ENCODE data around the gene ONECUT3. TPM values are rescaled to one million over a fixed set of nuclear protein-coding genes. Genes with fewer than 3 reads are reported as not detected.
"Not testable (repeated sequence)": the region's sequence is repeated elsewhere in the genome, so short reads cannot be mapped to it uniquely, and the experiment has no call there.

Gene ONECUT3
- total RNA-seq, 2 experiments from 2014 or later: not detected

DNA sequence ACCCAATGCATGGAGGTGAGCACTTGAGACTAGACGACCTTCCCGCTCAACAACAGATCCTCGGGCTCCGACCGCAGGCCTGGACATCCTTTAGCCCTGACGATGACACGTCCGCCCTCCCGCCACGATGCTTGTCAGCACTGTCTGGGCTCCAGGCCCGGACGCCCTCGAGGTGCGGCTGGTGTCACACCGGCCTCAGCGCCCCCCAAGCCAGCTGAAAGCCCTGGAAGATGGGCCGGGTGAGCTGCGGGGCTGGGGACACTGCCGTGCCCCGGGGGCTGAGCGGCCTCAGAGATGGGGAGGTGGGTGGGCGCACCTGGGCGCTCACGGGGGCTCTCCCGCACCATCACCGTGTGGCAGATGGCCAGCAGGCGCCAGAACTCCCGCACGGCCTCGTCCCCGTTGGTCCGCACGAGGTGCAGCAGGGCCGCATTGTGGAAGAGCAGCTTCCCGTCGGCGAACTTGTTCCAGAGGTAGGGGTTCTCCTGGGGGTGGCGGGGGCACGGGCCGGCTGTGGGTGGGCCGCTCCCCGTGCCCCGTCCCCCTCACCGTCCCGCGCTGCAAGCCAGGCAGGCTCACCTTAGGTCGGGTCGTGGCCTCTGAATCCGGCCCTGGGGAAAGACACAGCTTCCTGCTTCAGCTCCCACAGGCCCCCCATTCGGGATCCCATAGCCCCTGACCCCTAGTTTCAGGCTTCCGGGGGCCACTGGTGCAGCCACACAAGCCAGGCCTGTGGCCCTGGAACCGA lies 43.3 kb downstream of the ONECUT3 start:
- H4K20me1 ChIP-seq (ENCODE audit: insufficient read depth, low read length): no peaks in the 10 kb centered on the region
- CTCF ChIA-PET (ENCODE audit: unreplicated experiment): no interaction called here
- no peaks in the 10 kb centered on the region for H3K36me3 ChIP-seq (ENCODE audit: insufficient read depth, low read length)
- H3K79me2 ChIP-seq (ENCODE audit: insufficient read depth, low read depth, low read length): no peaks in the 10 kb centered on the region
- no peak for DNase-seq (ENCODE audit: low spot score)
- no TSS peak for BruUV-seq (replicated peaks)
- H3K4me2 ChIP-seq (ENCODE audit: low read length): no peak overlapping the region
- no peaks in the 10 kb centered on the region for H3K4me1 ChIP-seq (ENCODE audit: insufficient read depth, low read length, poor library complexity, severe bottlenecking)
- no peaks in the 10 kb centered on the region for H3K9me2 ChIP-seq (ENCODE audit: insufficient read depth, low read length)
- no peak overlapping the region for H3K27ac ChIP-seq (ENCODE audit: low read depth, low read length, poor library complexity, severe bottlenecking)
- TF ChIP-seq, protein P1, sequence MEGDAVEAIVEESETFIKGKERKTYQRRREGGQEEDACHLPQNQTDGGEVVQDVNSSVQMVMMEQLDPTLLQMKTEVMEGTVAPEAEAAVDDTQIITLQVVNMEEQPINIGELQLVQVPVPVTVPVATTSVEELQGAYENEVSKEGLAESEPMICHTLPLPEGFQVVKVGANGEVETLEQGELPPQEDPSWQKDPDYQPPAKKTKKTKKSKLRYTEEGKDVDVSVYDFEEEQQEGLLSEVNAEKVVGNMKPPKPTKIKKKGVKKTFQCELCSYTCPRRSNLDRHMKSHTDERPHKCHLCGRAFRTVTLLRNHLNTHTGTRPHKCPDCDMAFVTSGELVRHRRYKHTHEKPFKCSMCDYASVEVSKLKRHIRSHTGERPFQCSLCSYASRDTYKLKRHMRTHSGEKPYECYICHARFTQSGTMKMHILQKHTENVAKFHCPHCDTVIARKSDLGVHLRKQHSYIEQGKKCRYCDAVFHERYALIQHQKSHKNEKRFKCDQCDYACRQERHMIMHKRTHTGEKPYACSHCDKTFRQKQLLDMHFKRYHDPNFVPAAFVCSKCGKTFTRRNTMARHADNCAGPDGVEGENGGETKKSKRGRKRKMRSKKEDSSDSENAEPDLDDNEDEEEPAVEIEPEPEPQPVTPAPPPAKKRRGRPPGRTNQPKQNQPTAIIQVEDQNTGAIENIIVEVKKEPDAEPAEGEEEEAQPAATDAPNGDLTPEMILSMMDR (conservative IDR thresholded peaks at IDR 0.05; ENCODE audit: low read length): no peak
- no peak for TF ChIP-seq EZH2phosphoT487 (IDR thresholded peaks at IDR 0.05; ENCODE audit: borderline replicate concordance, low read depth, low read length)
- no peak overlapping the region for H3K4me3 ChIP-seq (ENCODE audit: low read depth, low read length, poor library complexity, severe bottlenecking)
- H3K9me3 ChIP-seq (ENCODE audit: low read length): no peaks in the 10 kb centered on the region
- intact Hi-C loops (cut with micrococcal nuclease; ENCODE audit: unreplicated experiment): no loop called here
- no peak overlapping the region for H2AFZ ChIP-seq (ENCODE audit: low read length)
- POLR2A ChIA-PET: no interaction called here

DNA sequence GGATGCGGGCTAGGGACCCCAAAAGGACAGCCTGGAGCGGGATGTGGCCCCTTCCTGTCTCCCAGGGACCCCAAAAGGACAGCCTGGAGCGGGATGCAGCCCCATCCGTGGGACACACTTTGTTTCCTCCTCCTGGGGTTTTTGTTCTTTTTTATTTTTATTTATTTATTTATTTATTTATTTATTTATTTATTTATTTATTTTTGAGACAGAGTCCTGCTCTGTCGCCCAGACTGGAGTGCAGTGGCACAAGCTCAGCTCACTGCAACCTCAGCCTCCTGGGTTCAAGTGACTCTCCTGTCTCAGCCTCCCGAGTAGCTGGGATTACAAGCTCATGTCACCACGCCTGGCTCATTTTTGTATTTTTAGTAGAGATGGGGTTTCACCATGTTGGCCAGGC lies 44.0 kb downstream of the ONECUT3 start:
- H3K27ac ChIP-seq (ENCODE audit: low read depth, low read length, poor library complexity, severe bottlenecking); intact Hi-C loops (cut with micrococcal nuclease; ENCODE audit: unreplicated experiment); H4K20me1 ChIP-seq (ENCODE audit: insufficient read depth, low read length); H3K4me2 ChIP-seq (ENCODE audit: low read length); H3K4me1 ChIP-seq (ENCODE audit: insufficient read depth, low read length, poor library complexity, severe bottlenecking); H2AFZ ChIP-seq (ENCODE audit: low read length); H3K36me3 ChIP-seq (ENCODE audit: insufficient read depth, low read length); H3K79me2 ChIP-seq (ENCODE audit: insufficient read depth, low read depth, low read length); CTCF ChIA-PET (ENCODE audit: unreplicated experiment); POLR2A ChIA-PET; H3K9me3 ChIP-seq (ENCODE audit: low read length); BruUV-seq (replicated peaks); H3K9me2 ChIP-seq (ENCODE audit: insufficient read depth, low read length); DNase-seq (ENCODE audit: low spot score); H3K4me3 ChIP-seq (ENCODE audit: low read depth, low read length, poor library complexity, severe bottlenecking): not testable (repeated sequence)

GRCh38 chr19:1799695-1800342 lies 46.5 kb downstream of the ONECUT3 start:
- POLR2A ChIA-PET: no interaction called here
- no peak overlapping the region for H2AFZ ChIP-seq (ENCODE audit: low read length)
- H3K36me3 ChIP-seq (ENCODE audit: insufficient read depth, low read length): no peaks in the 10 kb centered on the region
- no peaks in the 10 kb centered on the region for H3K79me2 ChIP-seq (ENCODE audit: insufficient read depth, low read depth, low read length)
- H3K4me3 ChIP-seq (ENCODE audit: low read depth, low read length, poor library complexity, severe bottlenecking): no peak overlapping the region
- intact Hi-C loops (cut with micrococcal nuclease; ENCODE audit: unreplicated experiment): no loop called here
- H3K4me2 ChIP-seq (ENCODE audit: low read length): no peak overlapping the region
- no peak overlapping the region for H3K27ac ChIP-seq (ENCODE audit: low read depth, low read length, poor library complexity, severe bottlenecking)
- no peaks in the 10 kb centered on the region for H4K20me1 ChIP-seq (ENCODE audit: insufficient read depth, low read length)
- H3K4me1 ChIP-seq (ENCODE audit: insufficient read depth, low read length, poor library complexity, severe bottlenecking): no peaks in the 10 kb centered on the region
- no peaks in the 10 kb centered on the region for H3K9me3 ChIP-seq (ENCODE audit: low read length)
- no peak for DNase-seq (ENCODE audit: low spot score)
- no TSS peak for BruUV-seq (replicated peaks)
- CTCF ChIA-PET (ENCODE audit: unreplicated experiment): no interaction called here
- TF ChIP-seq, protein P1 (conservative IDR thresholded peaks at IDR 0.05; ENCODE audit: low read length): no peak
- no peak for TF ChIP-seq EZH2phosphoT487 (IDR thresholded peaks at IDR 0.05; ENCODE audit: borderline replicate concordance, low read depth, low read length)
- no peaks in the 10 kb centered on the region for H3K9me2 ChIP-seq (ENCODE audit: insufficient read depth, low read length)

All from OCI-LY7 (cell line).